GM19467 (cell line): Measurements from ENCODE around the gene MPP2.
"Not testable (repeated sequence)": the region's sequence is repeated elsewhere in the genome, so short reads cannot be mapped to it uniquely, and the experiment has no call there.

Source experiments
- ATAC-seq: cut with Tn5 transposase; IDR thresholded peaks from one replicate; pipeline ENCODE4 v1.9.1; 2021; ENCODE audit warnings: mild to moderate bottlenecking, moderate library complexity; ENCODE audit not compliant: unreplicated experiment

MPP2 gene

DNA sequence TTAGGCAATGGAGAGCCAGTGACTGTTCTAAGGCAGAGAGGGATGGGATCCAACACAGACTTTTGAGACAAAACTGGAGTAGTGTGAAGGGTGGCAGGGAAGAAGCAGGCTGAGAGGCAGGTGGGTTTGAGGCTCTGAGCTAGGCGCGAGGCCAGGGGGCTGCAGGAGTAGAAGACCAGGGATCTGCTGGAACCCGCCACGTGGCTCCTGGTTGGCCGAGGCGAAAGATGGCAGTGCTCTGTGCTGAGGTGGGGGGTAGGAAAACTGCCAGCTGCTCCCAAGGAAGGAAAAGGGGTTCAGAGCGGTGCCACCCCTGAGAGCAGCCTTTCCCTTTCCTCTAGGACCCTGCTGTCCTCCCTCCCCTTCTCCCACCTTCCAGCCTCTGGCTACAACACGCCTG is 54.8 kb downstream of the MPP2 start:
- ATAC-seq, result no peak

DNA sequence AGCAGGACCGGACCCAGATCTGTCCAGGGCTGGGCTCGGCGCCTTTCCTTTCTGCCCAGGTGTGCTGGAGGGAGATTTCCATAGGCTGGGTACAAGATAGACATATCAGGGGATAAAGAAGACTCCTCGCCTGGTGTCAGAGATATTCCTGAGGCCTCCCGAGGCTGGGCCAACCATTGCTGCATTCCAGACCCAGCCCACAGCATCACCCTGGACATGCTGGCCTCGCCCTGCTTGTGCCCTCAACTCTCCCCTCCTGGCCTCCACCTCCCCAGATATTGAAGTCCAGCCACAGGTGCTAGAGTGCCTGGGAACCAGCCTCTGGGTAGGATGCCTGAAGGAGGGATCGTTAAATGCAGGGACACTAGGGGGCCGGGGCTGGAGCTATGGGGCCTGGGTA is 58.2 kb downstream of the MPP2 start:
- ATAC-seq, result no peak

DNA sequence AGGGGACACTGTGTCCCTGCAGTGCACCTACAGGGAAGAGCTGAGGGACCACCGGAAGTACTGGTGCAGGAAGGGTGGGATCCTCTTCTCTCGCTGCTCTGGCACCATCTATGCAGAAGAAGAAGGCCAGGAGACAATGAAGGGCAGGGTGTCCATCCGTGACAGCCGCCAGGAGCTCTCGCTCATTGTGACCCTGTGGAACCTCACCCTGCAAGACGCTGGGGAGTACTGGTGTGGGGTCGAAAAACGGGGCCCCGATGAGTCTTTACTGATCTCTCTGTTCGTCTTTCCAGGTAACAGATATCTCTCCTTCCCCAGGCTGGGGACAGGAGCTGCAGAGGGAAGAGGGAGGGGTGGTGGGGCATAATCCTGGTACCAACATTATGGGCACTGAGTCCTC is 58.7 kb downstream of the MPP2 start:
- no peak for ATAC-seq

DNA sequence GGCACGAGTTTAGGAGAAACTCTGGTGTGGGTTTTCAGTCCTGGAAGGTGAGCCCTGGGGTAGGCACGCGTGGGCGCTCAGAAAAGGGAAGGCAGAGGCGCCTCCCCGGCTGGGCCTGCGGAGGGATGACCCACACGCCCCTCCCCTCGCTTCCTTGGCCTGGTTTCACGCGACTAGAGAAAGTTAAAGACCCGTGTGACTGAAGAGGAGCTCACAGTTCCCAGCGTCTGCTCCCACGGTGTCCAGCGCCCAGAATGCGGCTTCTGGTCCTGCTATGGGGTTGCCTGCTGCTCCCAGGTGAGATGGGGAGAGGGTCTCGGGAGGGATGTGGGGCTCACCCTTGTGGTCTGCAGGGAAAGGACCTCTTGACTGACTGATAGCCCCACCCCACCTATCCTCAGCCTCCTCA is 60.4 kb downstream of the MPP2 start, which contains the start of gene CD300LG:
CD300LG (plus strand) TSS at position 214 of the 409 bp plus-strand sequence; CDS start at position 255, 41 bp downstream.
- no peak for ATAC-seq

DNA sequence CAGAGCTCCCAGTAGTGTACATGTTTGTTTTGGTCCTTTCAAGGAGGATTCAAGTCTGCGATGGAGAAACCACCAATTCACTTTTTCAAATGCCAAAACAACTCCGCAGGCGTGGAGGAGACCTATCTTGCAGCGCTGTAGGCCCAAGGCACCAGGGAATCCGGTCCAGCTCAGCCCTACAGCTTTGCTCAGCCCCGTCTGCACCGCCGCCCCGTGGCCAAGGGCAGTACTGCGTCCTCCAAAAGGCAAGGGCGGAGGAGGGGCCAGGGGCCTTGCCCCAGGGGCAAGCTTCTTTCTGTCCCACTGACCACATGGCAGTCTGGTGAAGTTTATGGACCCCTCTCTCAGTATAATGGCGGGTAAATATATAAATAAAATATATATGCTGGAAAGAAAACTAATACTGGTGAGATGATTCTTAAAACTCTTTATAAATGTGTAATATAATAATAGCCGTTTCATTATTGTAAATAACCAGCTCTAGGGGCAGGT is 61.1 kb downstream of the MPP2 start:
- no peak for ATAC-seq

DNA sequence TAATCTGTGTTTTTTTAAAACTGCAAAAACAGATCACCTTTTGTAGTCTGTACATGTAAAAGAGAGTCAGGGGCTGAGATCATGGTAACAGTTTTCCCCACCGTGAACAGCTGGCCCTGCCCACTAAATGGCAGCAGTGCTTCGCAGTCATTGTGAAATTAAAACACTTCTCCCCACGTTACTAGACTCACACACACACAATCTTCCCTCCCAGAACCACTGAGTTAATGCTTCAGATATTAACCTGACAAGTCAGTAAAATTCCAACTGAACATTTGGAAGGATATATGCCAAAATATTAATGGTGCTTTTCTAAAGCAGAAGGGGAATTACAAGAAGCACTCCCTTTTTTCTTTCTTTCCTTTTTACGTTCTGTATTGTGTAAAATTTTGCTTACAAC is 61.6 kb downstream of the MPP2 start:
- no peak for ATAC-seq

DNA sequence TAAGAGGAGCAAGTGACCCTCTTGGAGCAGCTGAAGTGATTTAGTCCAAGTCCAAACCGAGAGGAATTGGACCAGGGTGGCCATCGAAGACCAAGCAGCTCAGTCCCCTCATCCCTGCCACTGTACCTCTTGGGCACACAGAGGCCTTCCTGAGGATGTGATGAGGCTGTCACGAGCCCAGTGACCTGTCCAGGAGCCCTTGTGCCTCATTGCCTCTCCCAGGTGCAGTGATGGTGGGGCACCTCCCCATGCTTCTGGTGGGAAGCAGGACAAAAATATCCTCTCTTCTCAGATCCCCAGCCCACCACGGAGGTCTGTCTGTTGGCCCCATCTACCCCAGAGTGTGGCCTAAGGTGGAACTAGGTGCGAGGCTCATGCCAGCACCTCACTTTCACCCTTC is 63.1 kb downstream of the MPP2 start:
- ATAC-seq, result no peak

DNA sequence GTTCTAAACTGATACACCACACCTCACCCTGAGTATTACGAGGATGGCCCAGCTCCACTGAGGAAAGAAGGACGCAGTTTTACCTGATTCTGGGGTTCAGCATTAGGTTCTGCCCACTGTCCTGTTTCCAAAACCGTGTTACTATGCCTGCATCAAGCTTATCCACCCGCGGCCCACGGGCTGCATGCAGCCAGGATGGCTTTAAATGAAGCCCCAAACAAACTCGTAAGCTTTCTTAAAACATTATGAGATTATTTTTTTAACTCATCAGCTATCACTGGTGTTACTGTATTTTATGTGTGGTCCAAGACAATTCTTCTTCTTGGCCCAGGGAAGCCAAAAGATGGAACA is 64.4 kb downstream of the MPP2 start:
- ATAC-seq, result no peak

DNA sequence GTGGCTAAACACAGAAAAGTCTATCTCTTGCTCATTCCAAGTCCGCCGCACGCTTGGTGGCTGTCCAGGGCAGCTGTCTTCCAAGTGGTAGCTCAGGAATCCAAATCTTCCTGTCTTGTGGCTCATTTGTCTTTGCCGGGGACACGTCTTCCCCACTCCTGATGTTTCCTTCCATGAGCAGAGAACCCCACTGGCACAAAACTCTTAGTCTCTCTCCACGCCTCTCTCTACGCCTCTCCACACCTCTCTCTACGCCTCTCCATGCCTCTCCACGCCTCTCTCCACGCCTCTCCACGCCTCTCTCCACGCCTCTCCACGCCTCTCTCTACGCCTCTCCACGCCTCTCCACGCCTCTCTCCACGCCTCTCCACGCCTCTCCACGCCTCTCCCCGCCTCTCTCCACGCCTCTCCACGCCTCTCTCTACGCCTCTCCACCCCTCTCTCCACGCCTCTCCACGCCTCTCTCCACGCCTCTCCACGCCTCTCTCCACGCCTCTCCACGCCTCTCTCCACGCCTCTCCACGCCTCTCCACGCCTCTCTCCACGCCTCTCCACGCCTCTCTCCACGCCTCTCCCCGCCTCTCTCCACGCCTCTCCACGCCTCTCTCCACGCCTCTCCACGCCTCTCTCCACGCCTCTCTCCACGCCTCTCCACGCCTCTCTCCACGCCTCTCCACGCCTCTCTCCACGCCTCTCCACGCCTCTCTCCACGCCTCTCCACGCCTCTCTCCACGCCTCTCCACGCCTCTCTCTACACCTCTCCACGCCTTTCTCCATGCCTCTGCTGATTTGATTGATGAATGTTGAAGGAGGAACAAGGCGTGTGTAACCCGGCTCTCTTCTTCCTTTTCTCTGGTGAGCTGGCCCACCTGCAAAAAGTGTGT is 65.0 kb downstream of the MPP2 start:
- not testable (repeated sequence) for ATAC-seq

DNA sequence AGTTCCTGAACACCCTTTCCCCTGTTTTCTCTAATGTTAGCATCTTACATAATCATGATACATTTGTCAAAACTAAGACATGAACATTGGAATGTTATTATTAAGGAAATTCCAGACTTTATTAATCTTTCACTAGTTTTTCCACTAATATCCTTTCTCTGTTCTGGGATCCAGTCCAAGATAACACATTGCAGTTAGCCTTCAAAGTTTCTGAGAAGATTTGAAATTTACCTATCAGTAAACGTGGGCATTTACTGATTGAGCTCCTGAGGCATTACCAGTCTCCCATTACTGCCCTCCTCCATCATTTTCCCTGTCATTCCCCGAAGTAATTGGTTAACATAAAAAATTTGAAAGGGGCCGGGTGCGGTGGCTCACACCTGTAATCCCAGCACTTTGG is 66.1 kb downstream of the MPP2 start:
- no peak for ATAC-seq

DNA sequence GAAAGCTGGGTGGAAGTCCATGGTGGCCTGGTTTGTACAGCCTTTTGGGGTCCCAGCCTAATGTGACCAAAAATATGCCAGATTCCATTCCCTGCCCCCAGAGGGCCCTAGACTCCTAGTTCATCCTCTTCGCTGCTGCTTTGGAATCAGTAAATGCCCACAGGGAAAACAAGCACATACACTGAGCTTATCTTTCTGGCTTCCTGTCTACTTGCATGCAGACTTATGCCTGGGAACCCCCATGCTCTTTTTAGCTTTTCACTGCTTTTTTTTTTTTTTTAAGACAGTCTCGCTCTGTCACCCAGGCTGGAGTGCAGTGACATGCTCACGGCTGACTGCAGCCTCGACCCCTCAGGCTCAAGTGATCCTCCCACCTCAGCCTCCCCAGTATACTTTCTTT is 66.5 kb downstream of the MPP2 start:
- ATAC-seq, result no peak

DNA sequence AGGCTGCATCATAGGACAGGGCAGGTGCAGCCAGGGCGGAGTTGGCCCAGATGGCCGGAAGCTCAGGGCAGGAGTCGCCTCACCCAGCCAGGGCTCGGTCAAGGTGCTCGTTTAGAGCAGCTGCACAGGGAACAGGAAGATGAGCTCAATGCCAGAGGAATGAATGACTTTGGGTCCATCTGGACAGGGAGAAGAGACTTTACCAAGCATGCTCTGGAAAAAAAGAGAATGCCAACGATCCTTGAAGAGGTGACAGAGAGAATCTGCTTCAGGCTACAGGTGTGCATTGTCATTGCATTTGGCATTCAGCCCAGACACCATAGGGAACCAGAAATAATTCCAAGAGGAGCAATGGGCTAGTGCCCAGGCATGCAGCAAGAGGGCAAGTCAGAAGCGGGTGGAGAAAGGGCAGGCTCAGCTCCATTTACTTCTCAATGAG is 67.6 kb downstream of the MPP2 start:
- ATAC-seq, result no peak

DNA sequence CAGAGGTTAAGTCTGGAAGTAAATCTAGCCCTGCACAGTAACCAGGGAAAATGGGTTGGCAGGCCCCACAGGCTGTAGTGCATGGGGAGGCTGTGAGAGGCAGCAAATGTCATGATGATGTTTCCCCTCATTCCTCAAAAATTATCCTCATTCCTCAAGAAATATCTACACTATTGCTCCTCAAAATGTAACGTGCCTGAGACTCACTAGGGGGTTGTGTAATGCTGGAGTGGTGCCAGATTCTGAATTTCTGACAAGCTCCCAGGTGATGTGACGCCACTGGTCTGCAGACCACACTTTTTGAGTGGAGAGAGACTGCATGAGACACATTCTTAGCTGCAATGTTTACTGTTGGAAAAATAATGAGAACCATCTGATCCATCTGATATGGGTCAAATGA is 73.2 kb downstream of the MPP2 start:
- ATAC-seq, result no peak

DNA sequence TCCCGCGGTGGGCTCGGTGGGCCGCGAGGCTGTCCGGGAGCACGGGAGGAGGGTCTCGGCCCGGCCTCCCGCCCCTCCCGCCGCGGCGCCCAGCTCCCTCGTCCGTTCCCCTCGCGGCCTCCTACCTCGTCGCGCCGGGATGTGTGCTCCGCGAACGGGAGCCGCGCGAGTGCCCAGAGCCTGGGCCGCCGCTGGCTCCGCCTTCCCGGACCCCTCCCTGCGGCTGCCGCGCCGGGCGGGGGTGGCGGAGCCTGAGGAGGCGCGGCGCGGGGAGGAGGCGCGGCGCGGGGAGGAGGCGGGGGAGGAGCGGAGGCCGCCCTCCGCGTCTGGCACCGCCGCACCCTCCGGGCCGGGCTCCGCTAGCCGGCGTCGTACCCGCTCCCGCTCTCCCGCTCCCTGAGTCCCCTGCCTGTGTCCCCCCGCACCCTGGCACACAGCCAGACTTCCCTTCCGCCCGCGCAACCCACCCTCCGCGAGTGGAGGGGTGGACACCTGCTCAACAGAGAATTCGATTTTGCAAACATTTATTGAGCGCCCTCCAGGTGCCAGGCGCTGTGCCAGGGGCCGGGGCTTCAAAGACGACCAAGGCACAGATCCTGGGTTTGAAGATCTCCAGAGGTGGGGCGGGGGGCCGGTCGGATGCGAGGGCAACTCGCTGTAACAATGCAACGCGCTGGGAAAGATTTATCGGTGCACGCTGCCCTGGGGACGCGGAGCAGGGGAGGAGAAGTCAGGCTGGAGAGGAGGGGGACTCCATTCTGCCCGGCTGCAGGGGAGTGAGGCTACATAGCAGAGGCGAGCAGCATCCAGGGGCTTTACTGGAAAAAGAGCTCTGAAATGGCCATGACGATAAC is 74.1 kb downstream of the MPP2 start, which contains the start of gene MPP3:
MPP3 (minus strand) TSS at position 171 of the 854 bp plus-strand sequence. CDS start 1,240 bp downstream, outside the sequence.
- no peak for ATAC-seq

DNA sequence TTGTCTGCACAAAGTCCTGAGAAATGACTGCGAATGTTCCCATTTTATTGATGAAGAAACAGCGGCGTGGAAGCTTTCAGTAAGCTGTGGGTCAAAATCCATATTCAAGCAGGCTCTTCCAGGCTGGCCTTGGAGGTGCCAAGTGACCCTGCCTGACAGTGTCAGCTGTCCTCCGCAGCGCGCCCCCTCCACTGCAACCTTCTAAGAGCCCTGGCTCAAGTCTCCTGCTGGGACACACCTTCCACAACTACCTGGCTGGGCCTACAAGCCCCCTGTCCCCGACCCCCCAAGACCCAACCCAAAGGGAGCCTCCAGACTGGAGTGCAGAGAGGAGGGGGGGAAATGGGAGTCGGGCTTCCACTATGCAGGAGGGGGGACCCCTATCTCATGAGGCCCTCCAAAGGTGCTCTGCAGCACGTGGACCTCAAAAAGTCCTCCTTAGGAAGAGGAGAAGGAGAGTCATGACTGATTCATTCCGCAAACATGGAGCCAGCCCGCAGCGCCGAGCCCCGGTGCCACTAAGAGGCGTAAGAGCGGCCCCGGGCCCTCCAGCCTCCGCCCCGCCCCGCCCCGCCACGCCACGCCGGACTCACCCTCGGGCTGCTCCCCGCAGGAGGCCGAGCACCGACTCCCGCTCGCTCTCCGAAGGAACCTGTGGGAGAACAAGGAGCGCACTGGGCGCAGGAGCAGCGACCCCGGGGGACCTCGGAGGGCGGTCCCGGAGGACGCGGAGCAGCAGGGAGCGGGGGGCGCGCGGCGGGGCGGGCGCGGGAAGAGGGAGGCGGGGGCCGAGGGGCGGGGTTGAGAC is 75.0 kb downstream of the MPP2 start:
- ATAC-seq, result no peak

DNA sequence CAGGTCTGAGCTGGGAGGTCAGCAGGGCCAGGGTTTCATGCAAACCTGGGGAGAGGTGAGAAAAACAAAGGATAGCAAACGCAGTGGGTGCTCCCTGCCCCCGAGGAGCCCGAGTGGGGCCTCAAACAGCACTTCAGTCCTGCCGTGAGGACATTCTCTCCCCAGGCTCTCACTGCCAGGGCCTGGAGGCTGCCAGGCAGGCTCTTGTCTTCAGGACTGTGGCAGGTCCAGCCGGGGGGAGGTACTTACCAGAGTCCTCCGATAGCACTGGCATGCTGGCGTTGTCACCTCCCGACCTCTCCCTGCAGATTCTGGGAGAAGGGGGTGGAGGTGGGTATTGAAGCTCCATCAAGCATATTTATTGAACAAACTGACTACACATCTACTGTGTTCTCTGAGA is 75.7 kb downstream of the MPP2 start:
- ATAC-seq, result no peak

DNA sequence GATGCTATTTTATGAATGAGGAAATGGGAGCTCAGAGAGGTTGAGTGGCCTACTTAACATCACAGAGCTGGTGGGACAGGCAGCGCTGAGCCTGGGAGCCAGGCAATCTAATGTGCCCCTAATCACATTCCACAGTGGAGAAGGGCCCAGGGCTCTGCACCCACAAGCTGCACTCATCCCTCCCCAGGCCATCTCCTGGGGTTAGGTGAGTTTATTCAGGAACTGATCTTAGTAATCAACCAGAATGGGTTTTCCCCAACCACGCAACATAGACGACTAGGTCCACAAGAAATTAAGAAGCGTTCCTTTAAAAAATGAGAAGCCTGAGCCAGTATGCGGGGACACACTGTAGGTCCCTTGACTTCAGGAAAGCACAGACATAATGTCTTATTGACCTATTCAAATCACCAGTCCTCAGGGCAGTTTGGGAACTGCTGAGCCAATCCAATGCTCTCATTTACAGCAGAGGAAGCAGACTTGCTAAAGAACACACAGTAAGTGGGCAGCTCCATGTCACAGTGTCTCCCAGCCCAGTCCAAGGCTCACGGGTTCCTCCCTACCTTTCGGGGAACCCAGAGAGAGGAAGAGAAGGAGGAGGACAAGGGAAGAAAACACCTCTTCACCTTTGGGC is 76.7 kb downstream of the MPP2 start:
- ATAC-seq, result no peak

DNA sequence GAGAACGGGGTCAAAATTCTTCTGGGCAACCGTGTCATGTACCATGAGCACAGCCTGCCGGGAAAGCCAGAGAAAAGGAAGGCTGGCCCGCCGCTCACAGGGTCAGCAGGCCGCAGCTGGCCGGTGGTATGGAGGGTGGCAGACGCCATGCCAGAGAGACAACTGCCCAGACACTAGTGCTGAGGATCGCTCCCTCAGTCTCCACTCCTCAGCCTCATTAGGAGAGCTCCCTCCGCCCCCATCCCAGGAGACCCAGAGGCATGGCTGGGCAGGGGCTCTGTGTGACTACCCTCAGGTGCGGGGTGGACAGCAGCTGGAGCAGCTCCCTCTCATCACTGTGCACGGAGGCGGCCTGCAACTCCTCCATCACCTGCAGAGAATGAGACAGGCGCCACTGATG is 77.6 kb downstream of the MPP2 start:
- no peak for ATAC-seq

DNA sequence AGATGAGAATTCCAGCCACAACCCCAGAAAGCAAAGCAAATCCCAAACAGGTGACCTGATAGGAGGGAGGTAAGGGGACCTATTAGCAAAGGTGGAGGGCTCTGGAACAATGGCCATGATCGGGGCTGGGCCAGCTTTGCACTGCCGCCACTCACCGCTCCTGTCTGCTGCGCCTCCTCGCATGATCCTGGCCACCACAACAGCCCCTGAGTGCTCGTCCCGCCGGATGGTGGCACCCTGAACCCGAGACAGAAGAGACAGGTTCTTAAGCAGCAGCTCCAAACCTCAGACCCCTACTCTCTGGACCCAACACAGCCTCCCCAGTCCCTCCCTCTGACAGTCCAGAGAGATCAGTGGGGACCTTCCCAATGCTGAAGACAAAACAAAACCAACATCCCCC is 79.7 kb downstream of the MPP2 start:
- ATAC-seq, result no peak

DNA sequence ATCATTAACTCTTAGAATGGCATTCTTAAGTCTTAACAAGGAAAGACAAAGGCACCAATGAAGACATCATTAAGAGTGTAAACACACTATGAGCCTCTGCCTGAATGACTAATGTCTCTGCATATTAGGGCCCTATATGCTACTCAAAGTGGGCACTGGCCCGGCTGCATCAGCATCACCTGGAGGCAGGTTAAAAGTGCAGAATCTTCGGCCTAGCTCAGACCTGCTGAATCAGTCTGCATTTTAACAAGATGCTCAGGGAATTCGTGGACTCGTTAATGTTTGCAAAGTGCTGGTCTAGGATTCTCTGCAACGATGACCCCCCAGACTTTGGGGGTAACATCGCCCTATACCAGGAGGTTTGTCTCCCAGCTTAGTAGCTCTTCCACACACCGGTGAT is 81.1 kb downstream of the MPP2 start:
- no peak for ATAC-seq
